Brain microvascular endothelial cell (primary cell): Measurements from ENCODE around the gene MYBBP1A.

Experiments
- DNase-seq: peaks from one replicate; pipeline ENCODE4 v3.0.0-alpha.2; 2020
- H3K27ac ChIP-seq: fragments of 250-450 bp; sonication (Bioruptor Pico); 2 replicates; pipeline ENCODE4 v1.5.1; 2020; ENCODE audit warnings: mild to moderate bottlenecking, moderate library complexity
- H3K27me3 ChIP-seq: fragments of 250-450 bp; sonication (Bioruptor Pico); replicated peaks from 2 replicates; pipeline ENCODE4 v1.5.1; 2020; ENCODE audit warnings: mild to moderate bottlenecking
- H3K36me3 ChIP-seq: fragments of 250-450 bp; sonication (Bioruptor Pico); replicated peaks from 2 replicates; pipeline ENCODE4 v1.5.1; 2020; ENCODE audit warnings: mild to moderate bottlenecking
- H3K4me3 ChIP-seq: 2 replicates; pipeline ENCODE4 v1.5.1; 2011; ENCODE audit warnings: low read depth, mild to moderate bottlenecking, control low read depth, low read length, moderate library complexity
- CTCF ChIP-seq: IDR thresholded peaks from 2 replicates; pipeline ENCODE4 v1.5.1; 2011; ENCODE audit warnings: low read depth, mild to moderate bottlenecking, moderate library complexity, low read length, control low read depth, inconsistent platforms; ENCODE audit errors: missing control alignments
- in situ Hi-C: cut with HindIII; loops from 2 replicates; pipeline ENCODE4 v1.10.0; 2017; ENCODE audit warnings: low sequenced_read_pairs, low pct_ligation_motif_present

Gene MYBBP1A

GRCh38 chr17:4504188-4504587, 51.0 kb downstream of the MYBBP1A start:
- no peak for TF ChIP-seq CTCF
- Histone ChIP-seq H3K4me3 (no peak overlapping the region), H3K27ac (no peak overlapping the region), H3K36me3 (no peaks in the 10 kb centered on the region), H3K27me3 (peaks cover 22% of the 10 kb centered on the region)
- in situ Hi-C loops, result no loop called here
- DNase-seq, result no peak

DNA sequence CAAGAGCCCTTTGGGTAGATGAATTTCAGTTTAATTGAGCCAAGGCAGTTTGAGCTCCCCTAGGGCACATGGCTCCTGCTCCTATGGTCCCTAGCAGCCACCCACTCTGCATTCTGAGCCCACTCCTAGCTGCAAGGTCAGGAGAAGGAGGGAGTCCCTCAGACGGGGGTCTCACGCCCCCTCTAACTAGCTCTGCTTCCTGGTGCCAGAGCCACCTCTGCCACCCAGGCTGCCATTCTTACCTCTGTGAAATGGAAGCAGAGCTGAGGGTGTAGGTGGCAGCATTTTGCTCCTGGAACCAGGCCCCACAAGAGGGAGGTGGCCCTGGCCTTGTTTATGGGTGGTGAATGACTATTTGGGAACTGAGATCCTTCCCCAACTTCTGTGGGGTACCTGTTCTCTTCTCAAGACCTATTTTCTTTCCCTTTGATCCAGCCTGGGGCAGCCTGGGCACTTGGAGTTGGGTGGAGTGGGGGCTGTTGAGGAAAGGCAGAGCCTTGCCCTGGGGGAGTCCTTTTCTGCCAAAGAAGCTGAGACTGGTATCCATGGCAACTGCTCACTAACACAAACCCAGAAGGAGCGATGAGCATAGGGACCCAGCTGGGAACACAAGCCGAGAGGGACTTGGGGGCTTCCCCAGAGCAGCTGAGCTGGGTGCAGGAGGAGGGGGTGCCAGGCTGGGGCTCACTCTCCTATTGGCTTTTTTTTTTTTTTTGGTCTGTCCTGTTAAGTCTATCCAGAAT, 51.7 kb downstream of the MYBBP1A start:
- Histone ChIP-seq H3K36me3 (no peaks in the 10 kb centered on the region), H3K4me3 (no peak overlapping the region), H3K27me3 (peaks cover 24% of the 10 kb centered on the region), H3K27ac (no peak overlapping the region)
- in situ Hi-C loops, result no loop called here
- TF ChIP-seq CTCF, result no peak
- DNase-seq, result no peak

DNA sequence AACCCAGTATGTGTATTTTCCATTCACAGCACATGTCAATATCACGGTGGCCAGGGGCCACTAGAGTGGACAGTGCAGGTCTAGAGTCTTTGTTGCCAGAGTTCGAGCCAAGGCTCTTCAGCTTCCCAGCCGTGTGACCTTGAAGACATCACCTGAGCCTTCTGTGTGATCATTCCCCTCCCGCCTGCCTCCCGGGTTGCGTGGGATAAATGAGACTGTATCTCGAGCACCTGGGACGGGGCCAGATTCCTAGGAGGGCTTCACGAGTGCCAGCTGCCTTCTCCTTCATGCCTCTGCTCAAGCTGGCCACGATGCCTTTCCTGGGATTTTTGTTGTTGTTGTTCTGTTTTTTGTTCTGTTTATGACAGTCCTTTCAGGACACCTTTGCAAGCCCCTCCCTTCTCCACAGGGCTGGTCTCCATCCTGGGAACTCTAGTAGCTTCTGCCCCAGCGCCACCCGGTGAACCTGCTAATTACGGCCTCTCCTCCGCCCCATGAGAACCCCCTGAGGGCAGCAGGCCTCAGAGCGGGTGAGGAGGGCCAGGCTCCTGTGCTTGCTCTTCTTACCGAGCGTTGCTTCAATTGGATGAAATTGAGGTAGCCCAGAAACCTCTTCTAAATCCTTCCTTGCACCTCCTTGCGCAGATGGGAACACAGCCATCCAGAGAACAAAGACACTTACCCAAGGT, 52.6 kb downstream of the MYBBP1A start:
- in situ Hi-C loops, result no loop called here
- no peak overlapping the region for H3K27ac ChIP-seq
- H3K27me3 ChIP-seq, result peaks cover 33% of the 10 kb centered on the region
- H3K36me3 ChIP-seq, result no peaks in the 10 kb centered on the region
- H3K4me3 ChIP-seq, result no peak overlapping the region
- no peak for TF ChIP-seq CTCF
- DNase-seq, result no peak

DNA sequence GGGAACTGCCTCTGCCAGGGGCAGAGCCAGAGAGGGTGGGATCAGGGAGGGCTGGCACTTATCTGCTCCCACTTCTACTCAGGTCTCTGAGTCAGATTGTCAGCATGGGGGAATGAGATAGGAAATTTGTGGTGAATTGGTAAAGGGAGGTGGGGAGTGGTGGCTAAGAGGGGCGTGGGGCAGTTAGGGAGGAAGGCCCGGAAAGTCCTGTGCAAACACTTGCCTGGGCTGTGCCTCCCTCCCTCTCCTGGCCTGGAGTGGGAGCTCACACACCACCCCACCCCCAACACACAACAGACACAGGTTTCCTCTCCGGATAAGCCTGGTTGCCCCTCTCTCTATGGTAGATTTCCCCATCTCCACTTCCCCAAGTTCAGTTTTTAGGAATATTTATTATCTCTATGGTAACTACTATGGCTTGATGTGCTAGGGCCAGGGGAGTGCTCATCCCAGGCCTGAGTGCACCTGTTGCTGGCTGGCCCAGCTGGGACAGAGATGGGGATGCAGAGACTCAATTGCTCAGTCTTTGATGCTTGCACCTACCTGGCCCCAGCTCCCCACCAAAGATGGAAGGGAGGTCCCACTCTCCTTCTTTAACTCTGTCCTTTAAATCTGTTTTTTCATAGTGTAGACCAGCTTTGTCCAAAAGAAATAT, 53.8 kb downstream of the MYBBP1A start:
- no peak overlapping the region for H3K27ac ChIP-seq
- no peak for DNase-seq
- peaks cover 37% of the 10 kb centered on the region for H3K27me3 ChIP-seq
- H3K36me3 ChIP-seq, result no peaks in the 10 kb centered on the region
- in situ Hi-C loops, result no loop called here
- no peak for TF ChIP-seq CTCF
- no peak overlapping the region for H3K4me3 ChIP-seq

GRCh38 chr17:4500191-4500571, 55.0 kb downstream of the MYBBP1A start:
- no peak for TF ChIP-seq CTCF
- H3K4me3 ChIP-seq, result no peak overlapping the region
- no peak for DNase-seq
- no peak overlapping the region for H3K27ac ChIP-seq
- H3K36me3 ChIP-seq, result no peaks in the 10 kb centered on the region
- peaks cover 37% of the 10 kb centered on the region for H3K27me3 ChIP-seq
- in situ Hi-C loops, result no loop called here
